Measurements from ENCODE around the gene ASB18.

The ASB18 gene

GRCh38 chr2:236237468-236238190 lies 26.6 kb downstream of the ASB18 start:
- no peaks in the 10 kb centered on the region for H3K36me3 ChIP-seq (ENCODE audit: control insufficient read depth, insufficient read depth, low read length)
- no peak for TF ChIP-seq CTCF (IDR thresholded peaks at IDR 0.05)
- no peaks in the 10 kb centered on the region for H3K79me2 ChIP-seq
- no peak overlapping the region for H3K4me3 ChIP-seq (ENCODE audit: low read depth, low read length)
- no peak overlapping the region for H3K9ac ChIP-seq
- H3K4me2 ChIP-seq (ENCODE audit: low read length): no peak overlapping the region
- no peak overlapping the region for H2AFZ ChIP-seq
- no peaks in the 10 kb centered on the region for H3K4me1 ChIP-seq
- H3K9me3 ChIP-seq (ENCODE audit: control insufficient read depth, low read length): no peaks in the 10 kb centered on the region
- H3K27ac ChIP-seq: no peak overlapping the region
- H3K27me3 ChIP-seq (ENCODE audit: control insufficient read depth, insufficient read depth, low read length): no peaks in the 10 kb centered on the region

- Histone ChIP-seq H2AFZ (peak overlapping the region; percentile 11), H3K9me3 (ENCODE audit: control insufficient read depth, low read length) (no peaks in the 10 kb centered on the region), H3K36me3 (ENCODE audit: control insufficient read depth, insufficient read depth, low read length) (no peaks in the 10 kb centered on the region), H3K27ac (no peak overlapping the region), H3K4me3 (ENCODE audit: low read depth, low read length) (no peak overlapping the region), H3K4me2 (ENCODE audit: low read length) (peak overlapping the region; percentile 40), H3K79me2 (no peaks in the 10 kb centered on the region), H3K27me3 (ENCODE audit: control insufficient read depth, insufficient read depth, low read length) (no peaks in the 10 kb centered on the region), H3K4me1 (no peaks in the 10 kb centered on the region), H3K9ac (no peak overlapping the region)
- no peak for TF ChIP-seq CTCF (IDR thresholded peaks at IDR 0.05)
These were observed 27.4 kb downstream of the ASB18 start for GRCh38 chr2:236236559-236237452.

GRCh38 chr2:236229186-236229585 lies 35.0 kb downstream of the ASB18 start:
- no peaks in the 10 kb centered on the region for H3K27me3 ChIP-seq (ENCODE audit: control insufficient read depth, insufficient read depth, low read length)
- H3K79me2 ChIP-seq: no peaks in the 10 kb centered on the region
- peaks cover 5% of the 10 kb centered on the region for H3K9me3 ChIP-seq (ENCODE audit: control insufficient read depth, low read length)
- H3K4me2 ChIP-seq (ENCODE audit: low read length): no peak overlapping the region
- no peak overlapping the region for H3K27ac ChIP-seq
- no peak overlapping the region for H2AFZ ChIP-seq
- H3K4me3 ChIP-seq (ENCODE audit: low read depth, low read length): no peak overlapping the region
- no peak for TF ChIP-seq CTCF (IDR thresholded peaks at IDR 0.05)
- H3K36me3 ChIP-seq (ENCODE audit: control insufficient read depth, insufficient read depth, low read length): no peaks in the 10 kb centered on the region
- H3K4me1 ChIP-seq: no peaks in the 10 kb centered on the region
- no peak overlapping the region for H3K9ac ChIP-seq

GRCh38 chr2:236223675-236224074 lies 40.5 kb downstream of the ASB18 start:
- no peak overlapping the region for H2AFZ ChIP-seq
- no peak overlapping the region for H3K27ac ChIP-seq
- no peak for TF ChIP-seq CTCF (IDR thresholded peaks at IDR 0.05)
- H3K4me2 ChIP-seq (ENCODE audit: low read length): no peak overlapping the region
- no peaks in the 10 kb centered on the region for H3K79me2 ChIP-seq
- H3K9me3 ChIP-seq (ENCODE audit: control insufficient read depth, low read length): no peaks in the 10 kb centered on the region
- H3K4me3 ChIP-seq (ENCODE audit: low read depth, low read length): no peak overlapping the region
- no peaks in the 10 kb centered on the region for H3K27me3 ChIP-seq (ENCODE audit: control insufficient read depth, insufficient read depth, low read length)
- no peak overlapping the region for H3K9ac ChIP-seq
- H3K4me1 ChIP-seq: no peaks in the 10 kb centered on the region
- no peaks in the 10 kb centered on the region for H3K36me3 ChIP-seq (ENCODE audit: control insufficient read depth, insufficient read depth, low read length)

Measured in parathyroid adenoma (tissue), 2 donors.